ENCODE results near the gene SORCS2.

GRCh38 chr4:7444314-7444713 is 252.0 kb downstream of the SORCS2 start:
- TF ChIP-seq CTCF (IDR thresholded peaks at IDR 0.05; ENCODE audit: low read depth, low read length) (no peak), EZH2phosphoT487 (IDR thresholded peaks at IDR 0.05; ENCODE audit: low read depth) (no peak)
